IMR-90 (cell line): ENCODE measurements around the gene RAB19.

ENCODE experiments used
- CEBPB ChIP-seq: IDR thresholded peaks from 2 replicates; pipeline ENCODE4 v1.6.1; 2012; ENCODE audit warnings: low read depth, low read length, improper control_type of control experiment
- POLR2A ChIP-seq: IDR thresholded peaks from 2 replicates; pipeline ENCODE4 v1.6.1; 2012; ENCODE audit warnings: mild to moderate bottlenecking, low read depth, low read length
- RAD21 ChIP-seq: IDR thresholded peaks from 2 replicates; pipeline ENCODE4 v1.6.1; 2012; ENCODE audit warnings: low read length, improper control_type of control experiment
- RFX5 ChIP-seq: IDR thresholded peaks from 2 replicates; pipeline ENCODE4 v1.8.0; 2012; ENCODE audit warnings: low read depth, mild to moderate bottlenecking, low read length, moderate library complexity
- TF ChIP-seq, protein P1 (sequence below): conservative IDR thresholded peaks from 2 replicates; pipeline ENCODE4 v1.5.1; 2012; ENCODE audit warnings: mild to moderate bottlenecking, low read depth, low read length, improper control_type of control experiment
- TF ChIP-seq, protein P2 (sequence below): fragments of 150-350 bp; IDR thresholded peaks from 2 replicates; pipeline ENCODE4 v1.6.1; 2017; ENCODE audit warnings: mild to moderate bottlenecking, antibody characterized with exemption, low read length, low read depth

GRCh38 chr7:140418653-140419052 is 14.8 kb downstream of the RAB19 start:
- TF ChIP-seq POLR2A = no peak
- TF ChIP-seq, protein P1, sequence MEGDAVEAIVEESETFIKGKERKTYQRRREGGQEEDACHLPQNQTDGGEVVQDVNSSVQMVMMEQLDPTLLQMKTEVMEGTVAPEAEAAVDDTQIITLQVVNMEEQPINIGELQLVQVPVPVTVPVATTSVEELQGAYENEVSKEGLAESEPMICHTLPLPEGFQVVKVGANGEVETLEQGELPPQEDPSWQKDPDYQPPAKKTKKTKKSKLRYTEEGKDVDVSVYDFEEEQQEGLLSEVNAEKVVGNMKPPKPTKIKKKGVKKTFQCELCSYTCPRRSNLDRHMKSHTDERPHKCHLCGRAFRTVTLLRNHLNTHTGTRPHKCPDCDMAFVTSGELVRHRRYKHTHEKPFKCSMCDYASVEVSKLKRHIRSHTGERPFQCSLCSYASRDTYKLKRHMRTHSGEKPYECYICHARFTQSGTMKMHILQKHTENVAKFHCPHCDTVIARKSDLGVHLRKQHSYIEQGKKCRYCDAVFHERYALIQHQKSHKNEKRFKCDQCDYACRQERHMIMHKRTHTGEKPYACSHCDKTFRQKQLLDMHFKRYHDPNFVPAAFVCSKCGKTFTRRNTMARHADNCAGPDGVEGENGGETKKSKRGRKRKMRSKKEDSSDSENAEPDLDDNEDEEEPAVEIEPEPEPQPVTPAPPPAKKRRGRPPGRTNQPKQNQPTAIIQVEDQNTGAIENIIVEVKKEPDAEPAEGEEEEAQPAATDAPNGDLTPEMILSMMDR = no peak
- TF ChIP-seq RAD21 = no peak
- no peak for TF ChIP-seq RFX5
- TF ChIP-seq, protein P2, sequence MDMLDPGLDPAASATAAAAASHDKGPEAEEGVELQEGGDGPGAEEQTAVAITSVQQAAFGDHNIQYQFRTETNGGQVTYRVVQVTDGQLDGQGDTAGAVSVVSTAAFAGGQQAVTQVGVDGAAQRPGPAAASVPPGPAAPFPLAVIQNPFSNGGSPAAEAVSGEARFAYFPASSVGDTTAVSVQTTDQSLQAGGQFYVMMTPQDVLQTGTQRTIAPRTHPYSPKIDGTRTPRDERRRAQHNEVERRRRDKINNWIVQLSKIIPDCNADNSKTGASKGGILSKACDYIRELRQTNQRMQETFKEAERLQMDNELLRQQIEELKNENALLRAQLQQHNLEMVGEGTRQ = no peak
- TF ChIP-seq CEBPB = no peak
